ENCODE measurements around the gene EFNA2.

DNA sequence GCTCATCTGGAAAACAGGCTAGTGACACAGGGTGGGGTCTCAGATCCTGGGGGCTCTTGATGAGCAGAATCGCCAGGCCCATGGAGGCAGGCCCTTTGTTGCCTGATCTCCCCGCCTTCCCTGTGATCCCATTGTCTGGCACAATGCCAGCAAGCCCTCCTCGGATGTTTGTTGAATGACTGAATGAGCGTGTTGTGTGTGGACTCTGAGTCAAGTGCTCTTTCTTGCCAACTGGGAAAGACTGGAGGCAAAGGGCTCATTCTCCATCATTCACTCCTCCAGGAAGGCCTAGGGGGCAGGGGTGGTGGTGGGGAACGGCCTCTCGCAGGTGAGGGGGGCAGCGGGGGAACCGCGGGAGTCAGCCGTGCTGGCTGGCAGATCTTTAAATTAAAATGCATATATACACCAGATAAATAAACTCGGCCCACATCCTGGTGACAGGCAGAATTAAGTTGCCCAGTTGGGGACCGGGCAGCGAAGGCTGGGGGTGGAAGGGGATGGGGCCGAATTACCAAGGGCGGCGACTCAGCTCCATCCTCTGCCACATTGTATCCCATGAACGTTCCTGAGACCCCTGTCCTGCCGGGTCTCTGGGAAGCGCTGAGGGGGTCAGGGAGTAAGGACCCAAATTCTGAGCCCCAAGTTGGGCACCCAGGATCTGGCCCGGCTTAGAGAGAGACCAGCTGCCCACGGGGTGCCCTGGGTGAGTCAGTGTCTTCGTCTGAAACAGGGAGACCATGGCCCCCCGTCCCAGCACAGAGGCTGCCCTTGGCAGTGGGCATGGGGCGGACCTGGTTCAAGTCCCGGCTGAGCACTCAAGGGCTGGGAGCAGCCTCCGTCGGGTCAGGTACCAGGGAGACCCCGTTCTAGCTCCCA, 24.5 kb downstream of the EFNA2 start:
- TF ChIP-seq CTCF (IDR thresholded peaks at IDR 0.05; ENCODE audit: insufficient read depth, low read length, poor library complexity, severe bottlenecking) (no peak), EZH2phosphoT487 (conservative IDR thresholded peaks at IDR 0.05; ENCODE audit: low read length) (no peak)

All from SU-DHL-6 (cell line).